Stomach (tissue), 4 donors: ENCODE measurements around the gene RARG.

Experiments
- EP300 ChIP-seq: sonication (generic); formaldehyde crosslinking; IDR thresholded peaks from one replicate; pipeline ENCODE4 v1.6.1; 2017; ENCODE audit warnings: antibody characterized with exemption
- POLR2A ChIP-seq, 4 donors: fragments of 450-650 bp; IDR thresholded peaks; one replicate each; pipeline ENCODE4 v1.6.1; 2016; ENCODE audit warnings: antibody characterized with exemption in 4 of 4, control low read depth in 2 of 4, mild to moderate bottlenecking in 1 of 4, moderate library complexity in 1 of 4
- POLR2AphosphoS5 ChIP-seq, 3 donors: sonication (generic); formaldehyde crosslinking; IDR thresholded peaks; one replicate each; pipeline ENCODE4 v1.6.1; 2016; ENCODE audit warnings: antibody characterized with exemption in 3 of 3
- TF ChIP-seq, protein P1 (sequence below), 7 experiments: fragments of 450-650 bp in 4 of 7; fragments of 200-600 bp in 3 of 7; sonication (generic) in 3 of 7; IDR thresholded peaks; one replicate each; pipeline ENCODE4 v1.5.1; 2016 to 2019; ENCODE audit warnings: antibody characterized with exemption in 7 of 7, control low read depth in 2 of 7, mild to moderate bottlenecking in 1 of 7

DNA sequence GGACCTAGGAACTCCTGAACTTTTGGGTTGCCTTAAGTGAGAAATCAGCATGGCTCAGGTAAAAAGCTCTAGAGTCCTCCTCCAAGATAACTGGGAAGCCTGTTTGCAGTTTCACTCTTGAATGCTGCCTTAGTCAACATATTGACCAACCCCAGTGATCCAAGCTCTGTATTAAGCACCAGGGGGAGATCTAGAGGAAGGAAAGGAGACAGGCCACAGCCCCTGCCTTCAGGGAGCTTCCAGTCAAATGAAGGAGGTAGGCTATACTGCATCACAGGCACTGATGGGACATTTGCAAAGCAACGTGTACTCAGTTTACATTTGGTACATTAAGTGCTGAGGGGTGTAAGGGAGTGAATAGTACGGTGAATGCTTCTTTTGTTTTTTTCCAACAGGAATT lies 50.1 kb downstream of the RARG start:
- TF ChIP-seq POLR2AphosphoS5 (IDR thresholded peaks at IDR 0.05) (no peak), POLR2A (IDR thresholded peaks at IDR 0.05) (no peak), EP300 (no peak)
- TF ChIP-seq, protein P1, sequence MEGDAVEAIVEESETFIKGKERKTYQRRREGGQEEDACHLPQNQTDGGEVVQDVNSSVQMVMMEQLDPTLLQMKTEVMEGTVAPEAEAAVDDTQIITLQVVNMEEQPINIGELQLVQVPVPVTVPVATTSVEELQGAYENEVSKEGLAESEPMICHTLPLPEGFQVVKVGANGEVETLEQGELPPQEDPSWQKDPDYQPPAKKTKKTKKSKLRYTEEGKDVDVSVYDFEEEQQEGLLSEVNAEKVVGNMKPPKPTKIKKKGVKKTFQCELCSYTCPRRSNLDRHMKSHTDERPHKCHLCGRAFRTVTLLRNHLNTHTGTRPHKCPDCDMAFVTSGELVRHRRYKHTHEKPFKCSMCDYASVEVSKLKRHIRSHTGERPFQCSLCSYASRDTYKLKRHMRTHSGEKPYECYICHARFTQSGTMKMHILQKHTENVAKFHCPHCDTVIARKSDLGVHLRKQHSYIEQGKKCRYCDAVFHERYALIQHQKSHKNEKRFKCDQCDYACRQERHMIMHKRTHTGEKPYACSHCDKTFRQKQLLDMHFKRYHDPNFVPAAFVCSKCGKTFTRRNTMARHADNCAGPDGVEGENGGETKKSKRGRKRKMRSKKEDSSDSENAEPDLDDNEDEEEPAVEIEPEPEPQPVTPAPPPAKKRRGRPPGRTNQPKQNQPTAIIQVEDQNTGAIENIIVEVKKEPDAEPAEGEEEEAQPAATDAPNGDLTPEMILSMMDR (IDR thresholded peaks at IDR 0.05), result no peak
